HCT116 (cell line): Measurements from ENCODE around the gene MYRF.

ENCODE experiments used
- EZH2phosphoT487 ChIP-seq: fragments of 200-600 bp; IDR thresholded peaks from 2 replicates; pipeline ENCODE4 v1.6.1; 2018; ENCODE audit warnings: antibody characterized with exemption, borderline replicate concordance
- POLR2A ChIP-seq: IDR thresholded peaks from 2 replicates; pipeline ENCODE4 v1.7.0; 2011; ENCODE audit warnings: borderline replicate concordance; ENCODE audit not compliant: insufficient read depth, insufficient read length; ENCODE audit errors: extremely low read depth
- SIN3A ChIP-seq: IDR thresholded peaks from 2 replicates; pipeline ENCODE4 v1.6.1; 2012; ENCODE audit warnings: low read depth
- TF ChIP-seq, protein P1 (sequence below), 3 experiments: fragments of 200-600 bp in 1 of 3; sonication (generic) in 1 of 3; IDR thresholded peaks in 2 of 3; conservative IDR thresholded peaks in 1 of 3; 2 replicates each; pipeline ENCODE4 v1.5.1; 2012 to 2017; ENCODE audit warnings: low read depth in 2 of 3, low read length in 2 of 3, antibody characterized with exemption in 1 of 3, borderline replicate concordance in 1 of 3, control low read depth in 1 of 3, mild to moderate bottlenecking in 1 of 3, mixed read lengths in 1 of 3, mixed run types in 1 of 3, moderate library complexity in 1 of 3; ENCODE audit not compliant: insufficient read depth in 1 of 3

DNA sequence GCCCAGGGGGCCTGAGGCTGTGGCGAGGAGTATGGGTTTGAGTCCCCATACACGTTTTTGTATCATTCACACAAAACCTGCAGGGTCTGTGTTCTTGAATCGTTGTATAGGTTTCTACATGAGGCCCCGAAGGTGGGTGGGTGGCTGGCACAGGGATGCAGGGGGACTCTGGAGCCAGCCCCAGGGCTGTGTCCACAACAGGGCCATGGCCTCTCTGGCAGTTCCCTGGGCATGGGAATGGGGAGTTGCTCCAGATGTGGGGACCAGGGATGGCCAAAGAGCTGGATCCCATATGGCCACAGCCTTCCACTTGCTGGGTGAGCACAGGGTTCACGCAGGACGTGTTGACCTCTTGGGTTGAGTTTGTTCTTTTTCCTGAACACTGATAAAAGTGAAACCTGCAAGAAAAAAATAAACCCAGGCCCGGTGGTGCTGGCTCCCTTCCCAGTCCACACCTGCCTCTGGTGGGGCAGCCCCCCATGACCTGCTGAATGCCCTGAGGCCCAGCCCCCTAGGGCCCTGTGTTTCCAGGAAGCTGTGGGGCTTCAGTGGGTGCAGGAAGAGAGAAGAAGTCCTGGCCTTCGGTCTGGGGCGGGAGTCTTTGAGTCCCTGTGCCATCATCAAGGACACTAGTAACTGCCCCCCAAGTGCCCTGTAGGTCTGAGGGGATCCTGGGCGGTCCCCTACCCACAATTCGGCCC is 16.1 kb downstream of the MYRF start:
- TF ChIP-seq POLR2A (no peak), SIN3A (no peak), EZH2phosphoT487 (no peak)
- TF ChIP-seq, protein P1, sequence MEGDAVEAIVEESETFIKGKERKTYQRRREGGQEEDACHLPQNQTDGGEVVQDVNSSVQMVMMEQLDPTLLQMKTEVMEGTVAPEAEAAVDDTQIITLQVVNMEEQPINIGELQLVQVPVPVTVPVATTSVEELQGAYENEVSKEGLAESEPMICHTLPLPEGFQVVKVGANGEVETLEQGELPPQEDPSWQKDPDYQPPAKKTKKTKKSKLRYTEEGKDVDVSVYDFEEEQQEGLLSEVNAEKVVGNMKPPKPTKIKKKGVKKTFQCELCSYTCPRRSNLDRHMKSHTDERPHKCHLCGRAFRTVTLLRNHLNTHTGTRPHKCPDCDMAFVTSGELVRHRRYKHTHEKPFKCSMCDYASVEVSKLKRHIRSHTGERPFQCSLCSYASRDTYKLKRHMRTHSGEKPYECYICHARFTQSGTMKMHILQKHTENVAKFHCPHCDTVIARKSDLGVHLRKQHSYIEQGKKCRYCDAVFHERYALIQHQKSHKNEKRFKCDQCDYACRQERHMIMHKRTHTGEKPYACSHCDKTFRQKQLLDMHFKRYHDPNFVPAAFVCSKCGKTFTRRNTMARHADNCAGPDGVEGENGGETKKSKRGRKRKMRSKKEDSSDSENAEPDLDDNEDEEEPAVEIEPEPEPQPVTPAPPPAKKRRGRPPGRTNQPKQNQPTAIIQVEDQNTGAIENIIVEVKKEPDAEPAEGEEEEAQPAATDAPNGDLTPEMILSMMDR (IDR thresholded peaks at IDR 0.05 in 2 of 3, conservative IDR thresholded peaks at IDR 0.05 in 1 of 3; ENCODE audit: borderline replicate concordance in 1 of 3, insufficient read depth in 1 of 3, low read depth in 2 of 3, low read length in 2 of 3), result no peak
